C4-2B (cell line): ENCODE measurements around the gene CTXND2.

Source experiments
- ZFX ChIP-seq: fragments of 450-650 bp; IDR thresholded peaks from 2 replicates; pipeline ENCODE4 v1.6.1; 2017
- TF ChIP-seq, protein P1 (sequence below): fragments of 450-650 bp; conservative IDR thresholded peaks from 2 replicates; pipeline ENCODE4 v1.5.1; 2017; ENCODE audit warnings: mild to moderate bottlenecking

DNA sequence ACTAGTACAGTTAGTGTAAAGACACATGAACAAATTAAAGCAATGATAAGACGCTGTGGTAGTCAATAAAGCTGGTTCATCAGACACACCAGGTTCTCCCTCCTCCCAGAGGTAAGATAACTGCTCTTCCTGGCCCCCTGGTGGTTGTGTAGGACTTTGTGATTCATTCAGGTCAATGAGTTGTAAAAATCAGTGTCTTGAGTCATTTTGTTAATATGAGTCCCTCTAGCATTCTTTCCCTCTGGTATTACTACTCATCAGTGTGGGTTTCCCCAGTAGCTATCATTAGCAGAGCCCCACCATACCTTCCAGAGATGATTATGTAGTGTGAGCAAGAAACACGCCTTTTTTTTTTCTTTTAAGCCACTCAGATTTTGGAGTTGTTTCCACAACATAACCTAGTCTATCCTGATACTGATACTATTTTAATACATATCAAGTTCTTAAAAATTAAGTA lies 35.6 kb downstream of the CTXND2 start:
- TF ChIP-seq, protein P1, sequence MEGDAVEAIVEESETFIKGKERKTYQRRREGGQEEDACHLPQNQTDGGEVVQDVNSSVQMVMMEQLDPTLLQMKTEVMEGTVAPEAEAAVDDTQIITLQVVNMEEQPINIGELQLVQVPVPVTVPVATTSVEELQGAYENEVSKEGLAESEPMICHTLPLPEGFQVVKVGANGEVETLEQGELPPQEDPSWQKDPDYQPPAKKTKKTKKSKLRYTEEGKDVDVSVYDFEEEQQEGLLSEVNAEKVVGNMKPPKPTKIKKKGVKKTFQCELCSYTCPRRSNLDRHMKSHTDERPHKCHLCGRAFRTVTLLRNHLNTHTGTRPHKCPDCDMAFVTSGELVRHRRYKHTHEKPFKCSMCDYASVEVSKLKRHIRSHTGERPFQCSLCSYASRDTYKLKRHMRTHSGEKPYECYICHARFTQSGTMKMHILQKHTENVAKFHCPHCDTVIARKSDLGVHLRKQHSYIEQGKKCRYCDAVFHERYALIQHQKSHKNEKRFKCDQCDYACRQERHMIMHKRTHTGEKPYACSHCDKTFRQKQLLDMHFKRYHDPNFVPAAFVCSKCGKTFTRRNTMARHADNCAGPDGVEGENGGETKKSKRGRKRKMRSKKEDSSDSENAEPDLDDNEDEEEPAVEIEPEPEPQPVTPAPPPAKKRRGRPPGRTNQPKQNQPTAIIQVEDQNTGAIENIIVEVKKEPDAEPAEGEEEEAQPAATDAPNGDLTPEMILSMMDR = peak; percentile 91
- no peak for TF ChIP-seq ZFX
